Loucy (cell line): ENCODE results near the gene LRRC28.

Experiments used
- H2AFZ ChIP-seq: fragments of 200-600 bp; sonication (generic); 2 replicates; pipeline ENCODE4 v1.6.0; 2016; ENCODE audit warnings: antibody characterized with exemption, mild to moderate bottlenecking, low read length, moderate library complexity
- H3F3A ChIP-seq: fragments of 200-600 bp; 2 replicates; pipeline ENCODE4 v1.6.0; 2016; ENCODE audit warnings: antibody characterized with exemption, low read depth, mild to moderate bottlenecking
- H3K27me3 ChIP-seq: fragments of 200-600 bp; sonication (generic); 2 replicates; pipeline ENCODE4 v1.6.1; 2014; ENCODE audit warnings: low read length, mild to moderate bottlenecking; ENCODE audit not compliant: insufficient read depth, poor library complexity, severe bottlenecking
- H3K36me3 ChIP-seq: fragments of 200-600 bp; sonication (generic); 2 replicates; pipeline ENCODE4 v1.6.1; 2016; ENCODE audit warnings: low read length; ENCODE audit not compliant: insufficient read depth
- H3K4me1 ChIP-seq: fragments of 200-600 bp; sonication (generic); 2 replicates; pipeline ENCODE4 v1.5.1; 2014; ENCODE audit warnings: low read length, mild to moderate bottlenecking; ENCODE audit not compliant: insufficient read depth, poor library complexity, severe bottlenecking
- H3K4me2 ChIP-seq: fragments of 200-600 bp; sonication (generic); 2 replicates; pipeline ENCODE4 v1.6.0; 2014; ENCODE audit warnings: antibody characterized with exemption, low read length, low read depth, mild to moderate bottlenecking; ENCODE audit not compliant: poor library complexity, severe bottlenecking
- H3K4me3 ChIP-seq: fragments of 200-600 bp; sonication (generic); 2 replicates; pipeline ENCODE4 v1.5.1; 2014; ENCODE audit warnings: low read length, mild to moderate bottlenecking, mixed read lengths; ENCODE audit not compliant: poor library complexity, severe bottlenecking
- H3K79me2 ChIP-seq: fragments of 200-600 bp; sonication (generic); 2 replicates; pipeline ENCODE4 v1.6.1; 2014; ENCODE audit warnings: low read length; ENCODE audit not compliant: insufficient read depth
- H3K9ac ChIP-seq: fragments of 200-600 bp; sonication (generic); 2 replicates; pipeline ENCODE4 v1.6.0; 2014; ENCODE audit warnings: mild to moderate bottlenecking, low read depth, low read length, moderate library complexity; ENCODE audit not compliant: poor library complexity, severe bottlenecking
- H3K9me2 ChIP-seq: fragments of 200-600 bp; sonication (generic); replicated peaks from 2 replicates; pipeline ENCODE4 v1.6.1; 2016; ENCODE audit warnings: low read depth, low read length, mixed read lengths
- H3K9me3 ChIP-seq: fragments of 200-600 bp; sonication (generic); 2 replicates; pipeline ENCODE4 v1.6.1; 2014; ENCODE audit warnings: mild to moderate bottlenecking, antibody characterized with exemption, low read length, low read depth; ENCODE audit not compliant: insufficient read depth
- H4K20me1 ChIP-seq: fragments of 200-600 bp; sonication (generic); 2 replicates; pipeline ENCODE4 v1.6.0; 2014; ENCODE audit warnings: antibody characterized with exemption, low read length, mild to moderate bottlenecking; ENCODE audit not compliant: insufficient read depth, poor library complexity, severe bottlenecking
- EZH2phosphoT487 ChIP-seq: fragments of 200-600 bp; IDR thresholded peaks from 2 replicates; pipeline ENCODE4 v1.6.1; 2018; ENCODE audit warnings: antibody characterized with exemption, mild to moderate bottlenecking, moderate library complexity, borderline replicate concordance
- TF ChIP-seq, protein P1 (sequence below): fragments of 200-600 bp; sonication (generic); conservative IDR thresholded peaks from 2 replicates; pipeline ENCODE4 v1.5.1; 2014; ENCODE audit warnings: mild to moderate bottlenecking, antibody characterized with exemption, low read length

LRRC28 gene

DNA sequence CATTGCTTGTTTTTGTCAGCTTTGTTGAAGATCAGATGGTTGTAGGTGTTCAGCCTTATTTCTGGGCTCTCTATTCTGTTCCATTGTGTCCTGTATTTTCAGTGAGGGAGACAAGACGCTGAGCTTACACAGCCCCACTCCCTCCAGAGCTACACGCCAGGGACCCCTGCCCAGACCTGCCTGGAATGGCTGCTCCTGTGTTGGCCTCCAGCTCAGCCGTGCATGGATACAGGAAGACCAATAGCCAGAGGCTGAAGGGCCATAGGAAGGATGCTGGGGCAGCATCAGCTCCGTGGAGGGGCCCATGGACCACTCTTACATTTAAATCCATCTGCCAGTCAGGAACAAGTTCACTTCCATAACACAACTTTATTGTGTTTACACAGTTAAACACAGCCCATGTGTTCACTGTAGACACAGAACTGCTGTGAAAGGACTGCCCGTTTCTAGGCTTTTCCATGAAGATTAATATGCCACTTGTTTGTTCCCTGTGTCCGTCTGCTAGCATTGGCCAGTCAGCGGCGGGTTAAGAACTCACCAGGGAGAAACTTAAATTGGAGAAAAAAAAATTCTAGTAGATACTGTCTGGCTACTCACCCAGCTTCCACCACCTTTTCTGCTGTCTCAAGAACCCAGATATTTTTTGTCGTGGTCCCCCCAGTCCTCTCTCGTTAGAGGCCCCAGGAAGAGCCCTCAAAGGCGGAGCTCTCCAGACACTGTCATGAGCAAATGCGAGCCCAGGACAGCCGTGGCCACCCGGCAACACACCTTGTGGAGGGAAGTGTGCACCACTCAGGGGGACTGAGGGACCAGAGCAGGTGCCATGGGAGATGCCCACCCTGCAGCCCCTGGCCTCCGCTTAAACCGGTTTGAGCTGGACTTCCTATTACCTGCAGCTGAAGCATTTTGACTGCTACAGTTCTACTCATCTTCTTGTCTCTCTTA, 172.2 kb downstream of the LRRC28 start:
- TF ChIP-seq EZH2phosphoT487 = no peak
- TF ChIP-seq, protein P1, sequence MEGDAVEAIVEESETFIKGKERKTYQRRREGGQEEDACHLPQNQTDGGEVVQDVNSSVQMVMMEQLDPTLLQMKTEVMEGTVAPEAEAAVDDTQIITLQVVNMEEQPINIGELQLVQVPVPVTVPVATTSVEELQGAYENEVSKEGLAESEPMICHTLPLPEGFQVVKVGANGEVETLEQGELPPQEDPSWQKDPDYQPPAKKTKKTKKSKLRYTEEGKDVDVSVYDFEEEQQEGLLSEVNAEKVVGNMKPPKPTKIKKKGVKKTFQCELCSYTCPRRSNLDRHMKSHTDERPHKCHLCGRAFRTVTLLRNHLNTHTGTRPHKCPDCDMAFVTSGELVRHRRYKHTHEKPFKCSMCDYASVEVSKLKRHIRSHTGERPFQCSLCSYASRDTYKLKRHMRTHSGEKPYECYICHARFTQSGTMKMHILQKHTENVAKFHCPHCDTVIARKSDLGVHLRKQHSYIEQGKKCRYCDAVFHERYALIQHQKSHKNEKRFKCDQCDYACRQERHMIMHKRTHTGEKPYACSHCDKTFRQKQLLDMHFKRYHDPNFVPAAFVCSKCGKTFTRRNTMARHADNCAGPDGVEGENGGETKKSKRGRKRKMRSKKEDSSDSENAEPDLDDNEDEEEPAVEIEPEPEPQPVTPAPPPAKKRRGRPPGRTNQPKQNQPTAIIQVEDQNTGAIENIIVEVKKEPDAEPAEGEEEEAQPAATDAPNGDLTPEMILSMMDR = no peak

GRCh38 chr15:99424131-99424571, 172.9 kb downstream of the LRRC28 start:
- Histone ChIP-seq H3K9me3 (no peaks in the 10 kb centered on the region), H3K9ac (no peak overlapping the region), H2AFZ (no peak overlapping the region), H3K4me2 (no peak overlapping the region), H3K36me3 (no peaks in the 10 kb centered on the region), H4K20me1 (no peaks in the 10 kb centered on the region), H3K27me3 (no peaks in the 10 kb centered on the region), H3K4me1 (peaks cover 11% of the 10 kb centered on the region), H3K9me2 (no peaks in the 10 kb centered on the region), H3K4me3 (no peak overlapping the region), H3F3A (no peaks in the 10 kb centered on the region), H3K79me2 (no peaks in the 10 kb centered on the region)
- no peak for TF ChIP-seq EZH2phosphoT487

More for the DNA sequence above, 172.2 kb downstream of the LRRC28 start:
- H3K4me3 ChIP-seq = no peak overlapping the region
- no peaks in the 10 kb centered on the region for H4K20me1 ChIP-seq
- H3K79me2 ChIP-seq = no peaks in the 10 kb centered on the region
- no peak overlapping the region for H3K9ac ChIP-seq
- H3K27me3 ChIP-seq = no peaks in the 10 kb centered on the region
- no peaks in the 10 kb centered on the region for H3K36me3 ChIP-seq
- peaks cover 11% of the 10 kb centered on the region for H3K4me1 ChIP-seq
- no peak overlapping the region for H3K4me2 ChIP-seq
- H3K9me2 ChIP-seq = no peaks in the 10 kb centered on the region
- no peaks in the 10 kb centered on the region for H3F3A ChIP-seq
- no peak overlapping the region for H2AFZ ChIP-seq
- H3K9me3 ChIP-seq = no peaks in the 10 kb centered on the region

DNA sequence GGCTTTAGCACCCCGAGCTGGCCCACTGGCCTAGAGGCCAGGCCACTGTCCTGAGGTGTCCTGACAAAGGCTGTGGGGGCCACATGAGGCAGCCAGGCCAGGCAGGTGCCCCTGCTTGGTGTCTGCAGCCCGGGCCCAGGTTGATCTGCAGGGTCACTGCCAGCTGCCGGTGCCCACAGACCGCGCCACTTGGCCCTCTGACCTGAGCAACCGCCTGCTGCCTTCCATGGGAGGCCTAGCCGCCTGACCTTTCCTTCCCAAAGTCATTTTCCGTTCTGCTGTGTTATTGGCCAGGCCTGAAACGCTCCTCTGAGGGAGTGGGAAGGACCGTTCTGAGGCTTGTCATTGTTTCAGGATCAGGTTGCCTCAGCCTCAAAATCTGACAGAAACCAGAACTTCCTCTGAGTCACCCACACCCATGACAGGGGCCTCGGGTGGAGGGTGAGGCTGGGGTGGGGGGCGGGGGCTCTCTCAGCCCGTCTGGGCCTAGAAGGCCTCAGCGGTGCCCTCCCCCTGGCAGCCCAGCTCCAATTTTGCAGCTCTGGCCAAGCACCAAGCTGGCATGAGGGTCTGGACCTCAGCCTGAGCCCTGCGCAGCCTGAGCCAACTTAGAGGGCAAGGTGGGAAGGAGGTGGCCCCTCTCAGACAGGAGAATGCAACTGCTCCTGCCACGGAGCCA, 173.8 kb downstream of the LRRC28 start:
- Histone ChIP-seq H3F3A (no peaks in the 10 kb centered on the region), H3K79me2 (no peaks in the 10 kb centered on the region), H3K4me3 (no peak overlapping the region), H3K27me3 (no peaks in the 10 kb centered on the region), H3K36me3 (no peaks in the 10 kb centered on the region), H3K4me2 (peak overlapping the region; percentile 25), H3K9me3 (no peaks in the 10 kb centered on the region), H2AFZ (peak overlapping the region; percentile 77; the same call in 1 of the 2 replicates), H3K9me2 (no peaks in the 10 kb centered on the region), H4K20me1 (no peaks in the 10 kb centered on the region), H3K9ac (peak overlapping the region; percentile 38), H3K4me1 (peaks cover 11% of the 10 kb centered on the region)
- TF ChIP-seq EZH2phosphoT487 = no peak
- TF ChIP-seq, protein P1 = no peak
